Heart left ventricle (tissue), 13 donors: ENCODE measurements around the gene SLCO6A1.

Experiments used
- POLR2A ChIP-seq, 2 donors: fragments of 450-650 bp; IDR thresholded peaks; one replicate each; pipeline ENCODE4 v1.6.1; 2017; ENCODE audit warnings: antibody characterized with exemption in 2 of 2, mild to moderate bottlenecking in 2 of 2, moderate library complexity in 2 of 2
- TF ChIP-seq, protein P1 (sequence below), 12 donors: fragments of 200-600 bp; sonication (generic) in 4 of 12; IDR thresholded peaks; one replicate each; pipeline versions ENCODE4 v1.5.0 to v1.8.0; 2018 to 2022; ENCODE audit warnings: antibody characterized with exemption in 12 of 12, mild to moderate bottlenecking in 5 of 12
- donor health status: ischemic (EF 13 %, LVEDD 7.1; RV severe dilation, severe dysfunction).
- donor health status: DM: no; HTN: yes; CAD: no.
- donor health status: DM: no; HTN: no; CAD: no.
- donor health status: ischemic (EF 25% LVEDD 6.9; RV normal size, moderate dysfunction).
- donor health status: ischemic (EF 25% LVEDD 5.7; RV mildly dilated, moderate dysfunction).
- donor health status: ischemic (EF 35%, LVEDD 5.7; RV mildly dilated, moderate dysfunction).
- donor health status: nonischemic (EF 11% LVEDD 7.7; RV severe dilation, severe dysfunction).
- donor health status: DM: yes; HTN: yes; CAD: no.
- donor health status: PGD.
- donor health status: ischemic (EF 29% LVEDD 5.4; RV normal size, mild dysfunction).
- donor health status: nonischemic (EF 23%, LVEDD 6.1; RV moderate dilation, normal function).

DNA sequence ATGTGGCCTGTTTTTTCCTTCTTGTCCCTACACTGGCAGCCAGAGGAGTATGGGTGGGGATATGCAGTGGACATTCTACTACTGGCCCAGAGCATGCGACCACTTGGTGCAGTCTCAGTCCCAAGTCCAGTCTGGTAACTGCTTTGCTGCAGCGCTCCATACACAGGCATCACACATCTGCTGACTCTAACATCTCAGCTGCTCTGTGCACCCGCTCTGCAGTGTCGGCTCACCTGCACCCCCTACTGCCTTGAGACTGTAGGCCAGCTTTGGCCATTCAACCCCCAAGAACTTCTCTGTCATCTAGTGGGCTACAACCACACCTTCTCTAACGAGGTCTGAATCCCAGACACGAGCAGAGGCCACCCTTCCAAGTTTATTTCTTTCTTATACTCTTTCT is 46.4 kb upstream of the SLCO6A1 start:
- TF ChIP-seq, protein P1, sequence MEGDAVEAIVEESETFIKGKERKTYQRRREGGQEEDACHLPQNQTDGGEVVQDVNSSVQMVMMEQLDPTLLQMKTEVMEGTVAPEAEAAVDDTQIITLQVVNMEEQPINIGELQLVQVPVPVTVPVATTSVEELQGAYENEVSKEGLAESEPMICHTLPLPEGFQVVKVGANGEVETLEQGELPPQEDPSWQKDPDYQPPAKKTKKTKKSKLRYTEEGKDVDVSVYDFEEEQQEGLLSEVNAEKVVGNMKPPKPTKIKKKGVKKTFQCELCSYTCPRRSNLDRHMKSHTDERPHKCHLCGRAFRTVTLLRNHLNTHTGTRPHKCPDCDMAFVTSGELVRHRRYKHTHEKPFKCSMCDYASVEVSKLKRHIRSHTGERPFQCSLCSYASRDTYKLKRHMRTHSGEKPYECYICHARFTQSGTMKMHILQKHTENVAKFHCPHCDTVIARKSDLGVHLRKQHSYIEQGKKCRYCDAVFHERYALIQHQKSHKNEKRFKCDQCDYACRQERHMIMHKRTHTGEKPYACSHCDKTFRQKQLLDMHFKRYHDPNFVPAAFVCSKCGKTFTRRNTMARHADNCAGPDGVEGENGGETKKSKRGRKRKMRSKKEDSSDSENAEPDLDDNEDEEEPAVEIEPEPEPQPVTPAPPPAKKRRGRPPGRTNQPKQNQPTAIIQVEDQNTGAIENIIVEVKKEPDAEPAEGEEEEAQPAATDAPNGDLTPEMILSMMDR (IDR thresholded peaks at IDR 0.05): peak in 3 of 12 donors; percentile 7 to 16 (median 7)
- TF ChIP-seq POLR2A (IDR thresholded peaks at IDR 0.05): no peak
